ENCODE measurements around the gene HLF.

DNA sequence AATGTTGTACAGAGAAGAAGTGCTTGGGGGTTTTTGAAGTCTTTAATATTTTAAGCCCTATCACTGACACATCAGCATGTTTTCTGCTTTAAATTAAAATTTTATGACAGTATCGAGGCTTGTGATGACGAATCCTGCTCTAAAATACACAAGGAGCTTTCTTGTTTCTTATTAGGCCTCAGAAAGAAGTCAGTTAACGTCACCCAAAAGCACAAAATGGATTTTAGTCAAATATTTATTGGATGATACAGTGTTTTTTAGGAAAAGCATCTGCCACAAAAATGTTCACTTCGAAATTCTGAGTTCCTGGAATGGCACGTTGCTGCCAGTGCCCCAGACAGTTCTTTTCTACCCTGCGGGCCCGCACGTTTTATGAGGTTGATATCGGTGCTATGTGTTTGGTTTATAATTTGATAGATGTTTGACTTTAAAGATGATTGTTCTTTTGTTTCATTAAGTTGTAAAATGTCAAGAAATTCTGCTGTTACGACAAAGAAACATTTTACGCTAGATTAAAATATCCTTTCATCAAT lies 57.8 kb downstream of the HLF start:
- TF ChIP-seq, protein P1, sequence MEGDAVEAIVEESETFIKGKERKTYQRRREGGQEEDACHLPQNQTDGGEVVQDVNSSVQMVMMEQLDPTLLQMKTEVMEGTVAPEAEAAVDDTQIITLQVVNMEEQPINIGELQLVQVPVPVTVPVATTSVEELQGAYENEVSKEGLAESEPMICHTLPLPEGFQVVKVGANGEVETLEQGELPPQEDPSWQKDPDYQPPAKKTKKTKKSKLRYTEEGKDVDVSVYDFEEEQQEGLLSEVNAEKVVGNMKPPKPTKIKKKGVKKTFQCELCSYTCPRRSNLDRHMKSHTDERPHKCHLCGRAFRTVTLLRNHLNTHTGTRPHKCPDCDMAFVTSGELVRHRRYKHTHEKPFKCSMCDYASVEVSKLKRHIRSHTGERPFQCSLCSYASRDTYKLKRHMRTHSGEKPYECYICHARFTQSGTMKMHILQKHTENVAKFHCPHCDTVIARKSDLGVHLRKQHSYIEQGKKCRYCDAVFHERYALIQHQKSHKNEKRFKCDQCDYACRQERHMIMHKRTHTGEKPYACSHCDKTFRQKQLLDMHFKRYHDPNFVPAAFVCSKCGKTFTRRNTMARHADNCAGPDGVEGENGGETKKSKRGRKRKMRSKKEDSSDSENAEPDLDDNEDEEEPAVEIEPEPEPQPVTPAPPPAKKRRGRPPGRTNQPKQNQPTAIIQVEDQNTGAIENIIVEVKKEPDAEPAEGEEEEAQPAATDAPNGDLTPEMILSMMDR (IDR thresholded peaks at IDR 0.05) = no peak
- TF ChIP-seq EP300 (IDR thresholded peaks at IDR 0.05) (no peak), POLR2AphosphoS5 (IDR thresholded peaks at IDR 0.05) (no peak), POLR2A (IDR thresholded peaks at IDR 0.05) (no peak)
